GM12873 (cell line): ENCODE results near the gene PIAS2.

ENCODE experiments used
- CTCF ChIP-seq: IDR thresholded peaks from 2 replicates; pipeline ENCODE4 v1.5.1; 2012; ENCODE audit warnings: low read depth, mild to moderate bottlenecking, moderate library complexity, low read length, control low read depth; ENCODE audit not compliant: insufficient read depth; ENCODE audit errors: missing control alignments

Gene PIAS2

GRCh38 chr18:46814399-46814798 is 102.9 kb downstream of the PIAS2 start:
- no peak for TF ChIP-seq CTCF

- TF ChIP-seq CTCF: no peak
Measured at GRCh38 chr18:46812311-46812710, 105.0 kb downstream of the PIAS2 start.

- TF ChIP-seq CTCF: no peak
Measured at GRCh38 chr18:46810481-46811000, 106.8 kb downstream of the PIAS2 start.

- TF ChIP-seq CTCF: no peak
Measured at GRCh38 chr18:46809145-46809544, 108.2 kb downstream of the PIAS2 start.

- no peak for TF ChIP-seq CTCF
Measured at GRCh38 chr18:46794607-46795006, 122.7 kb downstream of the PIAS2 start.

- peak; percentile 25 for TF ChIP-seq CTCF
Measured at GRCh38 chr18:46793565-46793964, 123.7 kb downstream of the PIAS2 start.

- no peak for TF ChIP-seq CTCF
Measured at GRCh38 chr18:46789088-46789487, 128.2 kb downstream of the PIAS2 start.
